Central memory CD8-positive, alpha-beta T cell (primary cell): ENCODE results near the gene F7.
"Not testable (repeated sequence)": the region's sequence is repeated elsewhere in the genome, so short reads cannot be mapped to it uniquely, and the experiment has no call there.

Experiments
- ATAC-seq: fragments of 150-1000 bp; cut with Tn5 transposase; replicated peaks from 2 replicates; pipeline ENCODE4 v1.10.0; 2022; ENCODE audit warnings: mild to moderate bottlenecking, moderate FRiP score, moderate number of reproducible peaks; ENCODE audit not compliant: poor library complexity, severe bottlenecking; ENCODE audit errors: extremely low read depth
- DNase-seq, 2 donors: peaks; one replicate each; pipeline ENCODE4 v3.0.0; 2021; ENCODE audit warnings: low spot score in 2 of 2
- H3K27ac Mint-ChIP-seq: one replicate; pipeline ENCODE4 v1.8.0; 2022; ENCODE audit warnings: low read depth, mild to moderate bottlenecking, moderate library complexity, mixed read lengths
- H3K27me3 Mint-ChIP-seq: one replicate; pipeline ENCODE4 v1.8.0; 2022; ENCODE audit warnings: mixed read lengths
- H3K36me3 Mint-ChIP-seq: one replicate; pipeline ENCODE4 v1.8.0; 2022; ENCODE audit warnings: mild to moderate bottlenecking, moderate library complexity, mixed read lengths; ENCODE audit not compliant: insufficient read depth
- H3K4me1 Mint-ChIP-seq: one replicate; pipeline ENCODE4 v1.8.0; 2022; ENCODE audit warnings: mixed read lengths
- H3K4me3 Mint-ChIP-seq: one replicate; pipeline ENCODE4 v1.8.0; 2022; ENCODE audit warnings: mild to moderate bottlenecking, moderate library complexity, mixed read lengths
- H3K9me3 Mint-ChIP-seq: one replicate; pipeline ENCODE4 v1.8.0; 2022; ENCODE audit warnings: mixed read lengths

Gene F7

GRCh38 chr13:113105032-113105920, at the start of gene F7:
Gene F7, plus strand, starts transcription at chr13:113105791. Its CDS starts 51 bp downstream, at chr13:113105842.
- Mint-ChIP-seq H3K27ac (no peak within 1 kb of the TSS), H3K9me3 (no peaks in the 10 kb centered on the region), H3K27me3 (no peaks in the 10 kb centered on the region), H3K4me1 (no peaks in the 10 kb centered on the region), H3K36me3 (no peaks in the 10 kb centered on the region), H3K4me3 (no peak within 1 kb of the TSS)
- no peak for ATAC-seq
- no peak for DNase-seq

DNA sequence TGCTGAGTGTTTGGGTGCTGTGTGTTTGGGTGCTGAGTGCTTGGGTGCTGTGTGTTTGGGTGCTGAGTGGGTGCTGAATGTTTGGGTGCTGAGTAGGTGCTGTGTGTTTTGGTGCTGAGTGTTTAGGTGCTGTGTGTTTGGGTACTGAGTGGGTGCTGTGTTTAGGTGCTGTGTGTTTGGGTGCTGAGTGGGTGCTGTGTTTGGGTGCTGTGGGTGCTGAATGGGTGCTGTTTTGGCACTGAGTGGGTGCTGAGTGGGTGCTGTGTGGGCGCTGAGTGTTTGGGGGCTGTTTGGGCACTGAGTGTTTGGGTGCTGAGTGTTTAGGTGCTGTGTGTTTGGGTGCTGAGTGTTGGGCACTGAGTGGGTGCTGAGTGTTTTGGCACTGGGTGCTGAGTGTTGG, 48.5 kb upstream of the F7 start:
- H3K36me3 Mint-ChIP-seq = no peaks in the 10 kb centered on the region
- no peak for DNase-seq
- no peak overlapping the region for H3K4me3 Mint-ChIP-seq
- H3K27ac Mint-ChIP-seq = no peak overlapping the region
- no peaks in the 10 kb centered on the region for H3K4me1 Mint-ChIP-seq
- no peaks in the 10 kb centered on the region for H3K27me3 Mint-ChIP-seq
- ATAC-seq = no peak
- H3K9me3 Mint-ChIP-seq = no peaks in the 10 kb centered on the region

GRCh38 chr13:113057559-113057958, 48.0 kb upstream of the F7 start:
- H3K9me3 Mint-ChIP-seq, H3K27ac Mint-ChIP-seq, H3K36me3 Mint-ChIP-seq, H3K4me3 Mint-ChIP-seq, ATAC-seq, DNase-seq, H3K4me1 Mint-ChIP-seq, H3K27me3 Mint-ChIP-seq: not testable (repeated sequence)

DNA sequence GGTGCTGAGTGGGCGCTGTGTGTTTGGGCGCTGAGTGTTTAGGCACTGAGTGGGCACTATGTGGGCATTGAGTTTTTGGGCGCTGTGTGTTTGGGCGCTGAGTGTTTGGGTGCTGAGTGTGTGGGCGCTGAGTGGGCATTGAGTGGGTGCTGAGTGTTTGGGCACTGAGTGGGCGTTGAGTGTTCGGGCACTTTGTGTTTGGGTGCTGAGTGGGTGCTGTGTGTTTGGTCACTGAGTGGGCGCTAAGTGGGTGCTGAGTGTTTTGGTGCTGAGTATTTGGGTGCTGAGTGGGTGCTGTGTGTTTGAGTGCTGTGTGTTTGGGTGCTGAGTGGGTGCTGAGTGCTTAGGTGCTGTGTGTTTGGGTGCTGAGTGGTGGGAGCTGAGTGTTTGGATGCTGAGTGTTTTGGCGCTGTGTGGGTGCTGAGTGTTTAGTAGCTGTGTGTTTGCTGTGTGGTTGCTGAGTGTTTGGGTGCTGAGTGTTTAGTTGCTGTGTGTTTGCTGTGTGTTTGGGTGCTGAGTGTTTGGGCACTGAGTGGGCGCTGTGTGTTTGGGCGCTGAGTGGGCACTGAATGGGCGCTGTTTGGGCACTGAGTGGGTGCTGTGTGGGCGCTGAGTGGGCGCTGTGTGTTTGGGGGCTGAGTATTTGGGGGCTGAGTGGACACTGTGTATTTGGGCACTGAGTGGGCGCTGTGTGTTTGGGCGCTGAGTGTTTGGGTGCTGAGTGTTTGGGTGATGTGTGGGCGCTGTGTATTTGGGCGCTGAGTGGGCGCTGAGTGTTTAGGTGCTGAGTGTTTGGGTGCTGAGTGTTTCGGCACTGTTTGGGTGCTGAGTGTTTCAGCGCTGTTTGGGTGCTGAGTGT, 47.2 kb upstream of the F7 start:
- ATAC-seq (no peak), DNase-seq (no peak)
- Mint-ChIP-seq H3K9me3 (no peaks in the 10 kb centered on the region), H3K27ac (no peak overlapping the region), H3K4me1 (no peaks in the 10 kb centered on the region), H3K27me3 (no peaks in the 10 kb centered on the region), H3K4me3 (no peak overlapping the region), H3K36me3 (no peaks in the 10 kb centered on the region)

DNA sequence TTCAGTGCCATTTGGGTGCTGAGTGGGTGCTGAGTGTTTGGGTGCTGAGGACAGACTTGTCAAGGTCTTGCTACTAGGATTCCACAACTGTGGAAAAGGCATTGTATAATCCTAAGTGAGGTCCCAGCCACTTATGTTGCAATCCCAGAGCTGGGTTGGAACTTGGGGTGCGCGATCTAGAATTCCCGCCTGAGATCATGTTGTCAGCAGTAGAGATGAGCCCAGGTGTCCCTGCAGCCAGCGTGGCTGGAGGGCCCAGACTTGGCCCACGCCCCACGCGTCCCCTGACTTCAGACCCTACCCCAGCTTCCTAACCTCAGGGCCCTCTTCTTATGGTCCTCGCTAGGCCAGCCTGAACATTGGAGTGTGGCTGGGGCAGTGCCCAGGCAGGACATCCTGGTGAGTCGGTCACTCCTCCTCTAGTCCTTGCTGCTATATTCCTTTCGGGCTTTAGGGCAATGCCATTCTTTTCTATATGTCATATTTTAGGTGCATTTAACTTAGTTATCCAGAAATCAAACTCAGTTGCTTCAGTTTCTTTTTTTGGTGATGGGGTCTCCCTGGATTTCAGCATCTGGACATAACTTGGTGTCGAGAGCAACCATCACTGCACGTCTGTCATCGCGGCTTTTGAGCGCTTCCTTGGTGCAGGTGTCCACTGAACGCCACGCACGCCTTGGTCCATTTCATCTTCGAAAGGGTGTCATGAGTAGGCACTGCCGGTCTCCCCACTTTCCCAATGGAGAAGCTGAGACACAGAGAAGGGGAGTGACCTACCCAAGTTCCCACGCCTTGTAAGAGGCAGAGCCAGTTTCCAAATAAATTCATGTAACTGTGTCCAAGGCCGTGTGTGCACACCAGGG, 46.4 kb upstream of the F7 start:
- no peaks in the 10 kb centered on the region for H3K27me3 Mint-ChIP-seq
- no peak overlapping the region for H3K4me3 Mint-ChIP-seq
- no peak overlapping the region for H3K27ac Mint-ChIP-seq
- ATAC-seq (no peak), DNase-seq (no peak)
- no peaks in the 10 kb centered on the region for H3K9me3 Mint-ChIP-seq
- H3K4me1 Mint-ChIP-seq = no peaks in the 10 kb centered on the region
- no peaks in the 10 kb centered on the region for H3K36me3 Mint-ChIP-seq

- no peak overlapping the region for H3K27ac Mint-ChIP-seq
- no peaks in the 10 kb centered on the region for H3K4me1 Mint-ChIP-seq
- no peak overlapping the region for H3K4me3 Mint-ChIP-seq
- ATAC-seq (no peak), DNase-seq (no peak)
- no peaks in the 10 kb centered on the region for H3K27me3 Mint-ChIP-seq
- no peaks in the 10 kb centered on the region for H3K9me3 Mint-ChIP-seq
- H3K36me3 Mint-ChIP-seq = no peaks in the 10 kb centered on the region
Observed at GRCh38 chr13:113059891-113060290, 45.7 kb upstream of the F7 start.

DNA sequence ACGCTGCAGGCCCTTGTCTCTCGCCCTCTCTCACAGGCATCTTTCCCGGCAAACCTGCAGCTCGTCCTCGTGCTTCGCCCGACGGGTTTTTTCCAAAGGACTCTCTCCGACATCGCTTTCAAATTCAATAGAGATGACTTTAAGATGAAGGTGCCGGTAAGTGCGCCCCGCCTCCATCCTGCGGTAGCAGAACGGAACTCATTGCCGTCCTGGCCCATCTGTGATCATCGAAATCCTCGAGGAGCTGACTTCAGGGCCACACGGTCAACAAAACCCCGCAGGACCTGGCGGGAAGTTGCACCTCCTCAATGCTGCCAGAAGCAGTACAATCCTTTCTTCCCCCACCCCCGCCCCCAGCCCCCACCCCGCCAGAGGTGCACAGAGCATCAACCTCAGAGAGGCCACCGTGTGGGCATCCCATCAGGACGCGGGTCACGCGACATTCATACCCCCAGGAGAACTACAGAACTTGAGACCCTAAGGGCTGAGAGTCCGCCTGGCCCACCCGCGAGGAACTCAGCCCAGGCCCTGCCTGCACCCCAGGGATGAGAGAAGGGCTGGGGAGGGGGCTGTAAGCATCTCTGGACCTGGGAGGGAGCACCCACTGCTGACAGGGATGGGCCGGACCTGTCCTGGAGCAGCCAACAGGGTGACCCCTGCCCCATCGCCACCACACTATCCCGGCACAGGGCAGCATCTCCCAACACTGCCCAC, 44.9 kb upstream of the F7 start:
- H3K4me1 Mint-ChIP-seq = no peaks in the 10 kb centered on the region
- H3K9me3 Mint-ChIP-seq = no peaks in the 10 kb centered on the region
- no peak overlapping the region for H3K27ac Mint-ChIP-seq
- H3K4me3 Mint-ChIP-seq = no peak overlapping the region
- no peaks in the 10 kb centered on the region for H3K36me3 Mint-ChIP-seq
- ATAC-seq (no peak), DNase-seq (no peak)
- H3K27me3 Mint-ChIP-seq = no peaks in the 10 kb centered on the region

DNA sequence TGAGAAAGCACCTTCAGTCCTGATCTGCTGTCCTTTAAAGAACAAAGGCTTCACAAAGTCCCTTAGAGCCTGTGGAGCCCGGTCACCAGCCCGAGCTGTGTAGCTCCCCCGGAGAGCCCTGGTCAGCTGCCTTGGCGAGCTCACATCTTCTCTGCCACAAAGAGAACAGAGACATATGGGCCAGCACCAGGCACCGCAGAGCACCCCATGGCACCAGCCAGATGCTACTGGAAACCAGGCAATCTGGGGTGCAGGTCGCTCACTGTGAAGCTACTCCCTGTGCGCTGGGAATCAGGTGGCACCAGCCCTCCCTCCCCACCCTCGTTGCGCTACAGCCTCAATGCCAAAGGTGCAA, 44.3 kb upstream of the F7 start:
- Mint-ChIP-seq H3K36me3 (no peaks in the 10 kb centered on the region), H3K4me3 (no peak overlapping the region), H3K27ac (no peak overlapping the region), H3K4me1 (no peaks in the 10 kb centered on the region), H3K9me3 (no peaks in the 10 kb centered on the region), H3K27me3 (no peaks in the 10 kb centered on the region)
- ATAC-seq (no peak), DNase-seq (no peak)

GRCh38 chr13:113061796-113062425, 43.7 kb upstream of the F7 start:
- H3K27ac Mint-ChIP-seq = no peak overlapping the region
- ATAC-seq = no peak

DNA sequence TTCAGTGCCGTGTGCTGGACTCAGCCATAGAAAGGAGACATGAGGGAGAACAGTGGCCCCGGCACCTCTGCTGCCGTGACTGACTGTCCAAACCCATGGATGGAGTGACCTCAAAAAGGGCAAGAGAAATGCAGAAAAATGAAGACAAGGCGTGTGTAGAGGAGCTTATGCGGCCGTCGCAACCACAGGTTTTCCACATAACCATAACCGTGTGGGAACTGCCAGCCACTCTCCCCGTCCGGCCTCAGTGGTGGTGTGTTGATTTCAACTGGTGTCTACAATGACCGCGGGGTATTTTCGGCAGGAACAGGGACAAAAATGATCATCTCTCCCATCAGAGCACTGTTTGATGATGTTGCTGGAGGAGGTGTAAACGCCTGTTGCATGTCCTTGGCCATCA, 42.9 kb upstream of the F7 start:
- ATAC-seq (no peak), DNase-seq (no peak)
- H3K27me3 Mint-ChIP-seq = no peaks in the 10 kb centered on the region
- H3K4me3 Mint-ChIP-seq = no peak overlapping the region
- no peaks in the 10 kb centered on the region for H3K4me1 Mint-ChIP-seq
- H3K27ac Mint-ChIP-seq = no peak overlapping the region
- H3K9me3 Mint-ChIP-seq = no peaks in the 10 kb centered on the region
- H3K36me3 Mint-ChIP-seq = no peaks in the 10 kb centered on the region

More at GRCh38 chr13:113061796-113062425, 43.7 kb upstream of the F7 start:
- Mint-ChIP-seq H3K36me3 (no peaks in the 10 kb centered on the region), H3K27me3 (no peaks in the 10 kb centered on the region), H3K9me3 (no peaks in the 10 kb centered on the region), H3K4me1 (no peaks in the 10 kb centered on the region), H3K4me3 (no peak overlapping the region)
- no peak for DNase-seq

DNA sequence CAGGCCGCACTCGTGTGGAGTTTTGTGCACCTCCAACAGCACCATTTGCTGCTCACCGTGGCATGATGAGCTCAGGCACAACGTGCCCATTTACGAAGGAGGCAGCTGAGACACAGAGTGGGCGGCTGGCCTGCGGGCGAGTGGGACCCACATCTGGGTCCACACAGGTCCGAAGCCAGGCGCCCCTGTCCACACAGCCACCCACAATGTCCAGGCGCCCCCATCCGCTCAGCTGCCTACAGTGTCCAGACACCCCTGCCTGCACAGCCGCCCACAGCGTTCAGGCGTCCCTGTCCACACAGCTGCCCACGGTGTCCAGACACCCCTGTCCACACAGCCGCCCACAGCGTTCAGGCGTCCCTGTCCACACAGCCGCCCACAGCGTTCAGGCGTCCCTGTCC, 42.5 kb upstream of the F7 start:
- Mint-ChIP-seq H3K4me1 (no peaks in the 10 kb centered on the region), H3K36me3 (no peaks in the 10 kb centered on the region), H3K4me3 (no peak overlapping the region), H3K9me3 (no peaks in the 10 kb centered on the region), H3K27ac (no peak overlapping the region), H3K27me3 (no peaks in the 10 kb centered on the region)
- ATAC-seq = no peak
- no peak for DNase-seq
